ENCODE results near the gene ALDH16A1.

DNA sequence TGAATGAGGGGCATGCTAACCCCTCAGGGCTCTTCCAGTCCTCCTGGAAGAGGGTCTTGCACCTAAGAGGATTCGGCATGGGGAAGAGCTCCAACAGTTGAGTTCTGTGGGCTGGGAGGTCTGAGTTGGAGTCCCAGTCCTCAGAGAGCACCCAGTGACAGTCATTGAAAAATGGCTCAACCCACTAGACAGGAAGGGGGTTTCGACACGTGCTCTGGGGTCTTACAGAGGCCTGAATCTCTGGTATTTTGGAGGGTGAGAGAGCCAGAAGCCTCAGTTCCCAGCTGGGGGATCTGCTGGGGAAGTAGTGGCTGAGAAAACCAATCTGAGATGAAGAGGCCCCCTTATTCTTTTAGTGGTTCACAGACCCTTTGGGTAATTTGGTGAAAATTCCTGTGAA, 38.8 kb upstream of the ALDH16A1 start:
- TF ChIP-seq RAD51 (IDR thresholded peaks at IDR 0.05): no peak
- TF ChIP-seq NFXL1 (IDR thresholded peaks at IDR 0.05; ENCODE audit: borderline replicate concordance): no peak
- no peak for TF ChIP-seq RCOR1 (conservative IDR thresholded peaks at IDR 0.05; ENCODE audit: low read depth, low read length)

All from GM12878 (cell line).